WTC11 (cell line): ENCODE results near the gene SLC9A2. TPM values are rescaled to one million over a fixed set of nuclear protein-coding genes. Genes with fewer than 3 reads are reported as not detected.

Experiments used
- ATAC-seq: fragments of 200-7000 bp; cut with Tn5 transposase; 2 replicates; pipeline ENCODE4 v1.10.0; 2021; ENCODE audit warnings: mild to moderate bottlenecking, moderate library complexity
- CTCF ChIA-PET: fragments of 300-600 bp; sonication (Branson Sonifier 250); formaldehyde crosslinking; loops from one replicate; lab custom pipeline; 2021; ENCODE audit warnings: antibody characterized with exemption; lab: Charles Lee
- POLR2A ChIA-PET: fragments of 350-600 bp; sonication (Branson Sonifier 250); formaldehyde crosslinking; loops from one replicate; lab custom pipeline; 2021; ENCODE audit warnings: antibody characterized with exemption; lab: Charles Lee
- DNase-seq: peaks from one replicate; pipeline ENCODE4 v3.0.0; 2021; ENCODE audit warnings: low spot score
- H3K27ac Mint-ChIP-seq: 2 replicates; pipeline ENCODE4 v1.8.0; 2021; ENCODE audit warnings: mixed read lengths
- H3K27me3 Mint-ChIP-seq: 2 replicates; pipeline ENCODE4 v1.8.0; 2021; ENCODE audit warnings: low read depth, mild to moderate bottlenecking, moderate library complexity, mixed read lengths
- H3K36me3 Mint-ChIP-seq: 2 replicates; pipeline ENCODE4 v1.8.0; 2021; ENCODE audit warnings: mixed read lengths
- H3K4me1 Mint-ChIP-seq: 2 replicates; pipeline ENCODE4 v1.8.0; 2022; ENCODE audit warnings: mixed read lengths
- H3K4me3 Mint-ChIP-seq: 2 replicates; pipeline ENCODE4 v1.8.0; 2021; ENCODE audit warnings: mild to moderate bottlenecking, moderate library complexity, mixed read lengths
- H3K9me3 Mint-ChIP-seq: 2 replicates; pipeline ENCODE4 v1.8.0; 2021; ENCODE audit warnings: mixed read lengths
- AFF4 ChIP-seq: sonication (generic); formaldehyde crosslinking; IDR thresholded peaks from 2 replicates; pipeline ENCODE4 v1.8.1; 2023; ENCODE audit warnings: mild to moderate bottlenecking, missing genetic modification reagents, borderline replicate concordance
- ERG ChIP-seq: fragments of 250-450 bp; sonication (Bioruptor Pico); IDR thresholded peaks from 2 replicates; pipeline ENCODE4 v1.8.0; 2021; ENCODE audit warnings: mild to moderate bottlenecking
- FOXJ3 ChIP-seq: sonication (generic); formaldehyde crosslinking; IDR thresholded peaks from 2 replicates; pipeline ENCODE4 v1.9.0; 2021; ENCODE audit warnings: missing genetic modification reagents, mild to moderate bottlenecking, borderline replicate concordance
- FOXP4 ChIP-seq: sonication (generic); formaldehyde crosslinking; IDR thresholded peaks from 2 replicates; pipeline ENCODE4 v1.8.0; 2022; ENCODE audit warnings: mild to moderate bottlenecking, missing genetic modification reagents
- GRHL2 ChIP-seq: fragments of 250-450 bp; sonication (Bioruptor Pico); IDR thresholded peaks from 2 replicates; pipeline ENCODE4 v1.8.0; 2022; ENCODE audit warnings: mild to moderate bottlenecking, moderate library complexity; ENCODE audit not compliant: insufficient replicate concordance, severe bottlenecking
- GTF2I ChIP-seq: fragments of 250-450 bp; sonication (Bioruptor Pico); conservative IDR thresholded peaks from 2 replicates; pipeline ENCODE4 v1.4.0; 2021; ENCODE audit warnings: mild to moderate bottlenecking
- HMGA2 ChIP-seq: fragments of 250-450 bp; sonication (Bioruptor Pico); IDR thresholded peaks from 2 replicates; pipeline ENCODE4 v1.4.0; 2021; ENCODE audit warnings: mild to moderate bottlenecking, moderate library complexity
- KAT7 ChIP-seq: sonication (generic); formaldehyde crosslinking; IDR thresholded peaks from 2 replicates; pipeline ENCODE4 v1.8.1; 2023; ENCODE audit warnings: missing genetic modification reagents, mild to moderate bottlenecking, borderline replicate concordance
- NFYB ChIP-seq: sonication (generic); formaldehyde crosslinking; conservative IDR thresholded peaks from 2 replicates; pipeline ENCODE4 v1.8.0; 2022; ENCODE audit warnings: low read depth, missing genetic modification reagents
- PRRX2 ChIP-seq: fragments of 250-450 bp; sonication (Bioruptor Pico); IDR thresholded peaks from 2 replicates; pipeline ENCODE4 v1.8.0; 2021; ENCODE audit warnings: mild to moderate bottlenecking
- RORB ChIP-seq: fragments of 250-450 bp; sonication (Bioruptor Pico); IDR thresholded peaks from 2 replicates; pipeline ENCODE4 v1.9.0; 2021; ENCODE audit warnings: mild to moderate bottlenecking
- TCF7 ChIP-seq: sonication (generic); formaldehyde crosslinking; IDR thresholded peaks from 2 replicates; pipeline ENCODE4 v1.8.0; 2022; ENCODE audit warnings: mild to moderate bottlenecking, low read depth, missing genetic modification reagents, moderate library complexity
- TEAD1 ChIP-seq: sonication (generic); formaldehyde crosslinking; IDR thresholded peaks from 2 replicates; pipeline ENCODE4 v1.8.0; 2022; ENCODE audit warnings: mild to moderate bottlenecking, missing genetic modification reagents
- ZNF423 ChIP-seq: fragments of 250-450 bp; sonication (Bioruptor Pico); IDR thresholded peaks from 2 replicates; pipeline ENCODE4 v2.1.2; 2022; ENCODE audit warnings: mild to moderate bottlenecking, moderate library complexity
- ZNF425 ChIP-seq: fragments of 250-450 bp; sonication (Bioruptor Pico); conservative IDR thresholded peaks from 2 replicates; pipeline ENCODE4 v1.9.0; 2021; ENCODE audit warnings: mild to moderate bottlenecking
- ZNF512 ChIP-seq: sonication (generic); formaldehyde crosslinking; IDR thresholded peaks from 2 replicates; pipeline ENCODE4 v1.8.1; 2022; ENCODE audit warnings: missing genetic modification reagents, borderline replicate concordance
- total RNA-seq: library from RNA; stranded (reverse); gene quantifications from 3 replicates; pipeline ENCODE4 v1.2.3, GENCODE V29; 2021

SLC9A2 gene
- total RNA-seq, 1 experiment from 2014 or later = 0.07 TPM

GRCh38 chr2:102597788-102598187, 21.6 kb upstream of the SLC9A2 start:
- TF ChIP-seq ZNF512 (CRISPR knock-in tag) (no peak), ZNF423 (CRISPR knock-in tag) (no peak), KAT7 (no peak), ZNF425 (no peak), FOXP4 (CRISPR knock-in tag) (no peak), TCF7 (CRISPR knock-in tag) (no peak), HMGA2 (CRISPR knock-in tag) (no peak), NFYB (CRISPR knock-in tag) (no peak), RORB (no peak), GRHL2 (CRISPR knock-in tag) (no peak)
- no peaks in the 10 kb centered on the region for H3K9me3 Mint-ChIP-seq
- H3K4me3 Mint-ChIP-seq = no peak overlapping the region
- CTCF ChIA-PET = no interaction called here
- H3K27ac Mint-ChIP-seq = no peak overlapping the region
- 0 out of 2 replicates have a peak, but pooled peaks cover 3% of the 10 kb centered on the region for H3K4me1 Mint-ChIP-seq
- ATAC-seq = peak; percentile 86
- DNase-seq = peak; percentile 27
- H3K36me3 Mint-ChIP-seq = no peaks in the 10 kb centered on the region
- POLR2A ChIA-PET = no interaction called here
- H3K27me3 Mint-ChIP-seq = no peaks in the 10 kb centered on the region

- Mint-ChIP-seq H3K27me3 (no peaks in the 10 kb centered on the region), H3K9me3 (no peaks in the 10 kb centered on the region), H3K4me1 (0 out of 2 replicates have a peak, but pooled peaks cover 2% of the 10 kb centered on the region), H3K36me3 (no peaks in the 10 kb centered on the region), H3K4me3 (no peak overlapping the region), H3K27ac (no peak overlapping the region)
- peak; percentile 14 for DNase-seq
- ATAC-seq = peak; percentile 51; the same call in 1 of the 2 replicates
- ChIA-PET POLR2A (interaction anchor here (0.6 kb wide), 1 partner anchor 1503 kb away, joined by 3 read pairs; no protein-coding TSS in a partner anchor), CTCF (interaction anchor here (0.5 to 1.6 kb wide), 4 partner anchors 17 to 1977 kb away, joined by 3 to 17 read pairs (median 4); no protein-coding TSS in a partner anchor)
- TF ChIP-seq TEAD1 (CRISPR knock-in tag) (no peak), GTF2I (CRISPR knock-in tag) (no peak), FOXJ3 (CRISPR knock-in tag) (no peak), PRRX2 (CRISPR knock-in tag) (no peak), AFF4 (CRISPR knock-in tag) (no peak), ERG (CRISPR knock-in tag) (no peak)
Observed at GRCh38 chr2:102599486-102599885, 19.9 kb upstream of the SLC9A2 start.
